Loucy (cell line): Measurements from ENCODE around the gene PSMC6.

Experiments used
- CTCF ChIP-seq: fragments of 200-600 bp; sonication (generic); conservative IDR thresholded peaks from 2 replicates; pipeline ENCODE4 v1.5.1; 2014; ENCODE audit warnings: mild to moderate bottlenecking, antibody characterized with exemption, low read length
- EZH2phosphoT487 ChIP-seq: fragments of 200-600 bp; IDR thresholded peaks from 2 replicates; pipeline ENCODE4 v1.6.1; 2018; ENCODE audit warnings: antibody characterized with exemption, mild to moderate bottlenecking, moderate library complexity, borderline replicate concordance

GRCh38 chr14:52733824-52734223 lies 26.8 kb downstream of the PSMC6 start:
- TF ChIP-seq CTCF (no peak), EZH2phosphoT487 (no peak)
